GM12875 (cell line): ENCODE results near the gene RBMS1.

Experiments used
- H3K4me3 ChIP-seq: one replicate; pipeline ENCODE4 v1.5.1; 2011; ENCODE audit warnings: low read depth, low read length, control low read depth
- CTCF ChIP-seq: IDR thresholded peaks from 2 replicates; pipeline ENCODE4 v1.5.1; 2011; ENCODE audit warnings: low read depth, mild to moderate bottlenecking, control low read depth, inconsistent platforms, low read length, moderate library complexity, borderline replicate concordance; ENCODE audit not compliant: insufficient read depth

Gene RBMS1

GRCh38 chr2:160275656-160276055 lies 218.0 kb downstream of the RBMS1 start:
- no peak overlapping the region for H3K4me3 ChIP-seq
- TF ChIP-seq CTCF, result no peak

- no peak for TF ChIP-seq CTCF
- H3K4me3 ChIP-seq, result no peak overlapping the region
These were observed 222.2 kb downstream of the RBMS1 start for GRCh38 chr2:160271171-160272086.

GRCh38 chr2:160270571-160271113 lies 223.0 kb downstream of the RBMS1 start:
- no peak for TF ChIP-seq CTCF
- no peak overlapping the region for H3K4me3 ChIP-seq

- H3K4me3 ChIP-seq, result peak overlapping the region; percentile 22
- peak; percentile 77 for TF ChIP-seq CTCF
These were observed 223.6 kb downstream of the RBMS1 start for GRCh38 chr2:160269803-160270570.

- TF ChIP-seq CTCF, result no peak
These were observed 224.2 kb downstream of the RBMS1 start for GRCh38 chr2:160269365-160269764.

GRCh38 chr2:160268151-160268781 lies 225.3 kb downstream of the RBMS1 start:
- TF ChIP-seq CTCF, result no peak
- H3K4me3 ChIP-seq, result no peak overlapping the region

More at GRCh38 chr2:160269365-160269764, 224.2 kb downstream of the RBMS1 start:
- H3K4me3 ChIP-seq, result no peak overlapping the region
